ENCODE measurements around the gene RARRES2. TPM values are rescaled to one million over a fixed set of nuclear protein-coding genes. Genes with fewer than 3 reads are reported as not detected.

The RARRES2 gene
- total RNA-seq, 1 donor from 2014 or later = 4.9 TPM

DNA sequence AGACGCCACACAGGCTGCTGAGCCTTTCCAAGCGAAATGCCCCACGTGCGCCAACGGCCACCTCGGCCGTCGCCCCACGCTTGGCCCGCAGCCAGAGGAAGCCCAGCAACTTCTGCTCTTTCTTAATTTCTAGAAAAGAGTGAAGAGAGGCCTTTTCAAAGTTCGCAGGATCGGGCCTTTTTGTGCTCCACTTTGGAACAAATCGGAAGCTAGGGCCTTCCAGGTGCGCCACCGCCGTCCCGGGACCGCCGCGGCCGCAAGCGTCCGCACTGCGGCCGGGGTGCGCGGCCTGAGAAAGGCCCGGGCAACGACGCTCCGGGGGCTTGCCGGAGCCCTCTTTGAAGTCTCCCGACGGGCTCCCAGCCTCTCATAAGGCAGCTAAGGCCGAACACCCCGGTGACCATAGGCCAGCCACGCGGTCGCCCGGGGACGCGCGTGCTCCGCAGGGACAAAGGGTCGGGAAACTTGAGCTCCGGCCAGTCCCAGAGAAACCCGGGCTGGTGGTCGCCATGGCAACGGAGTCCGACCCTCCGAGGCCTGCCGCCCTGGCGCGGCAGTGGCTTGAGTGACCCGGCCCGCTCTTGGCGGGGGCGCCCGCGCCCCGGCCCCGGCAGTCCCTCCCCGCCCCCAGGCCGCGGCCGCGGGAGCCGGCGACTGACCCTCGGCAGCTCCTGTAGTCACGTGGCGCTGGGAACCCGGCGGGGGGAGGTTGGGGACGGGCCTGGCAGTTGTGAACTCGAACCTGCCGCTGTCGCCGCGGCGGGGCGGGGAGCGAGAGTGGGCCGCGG is 26.9 kb upstream of the RARRES2 start, which contains the start of gene REPIN1:
Gene REPIN1, plus strand, starts transcription at position 727 of the 788 bp plus-strand sequence. CDS start 890 bp downstream, outside the sequence.
- Mint-ChIP-seq H3K9me3 (ENCODE audit: unreplicated experiment) (no peaks in the 10 kb centered on the region), H3K27me3 (ENCODE audit: unreplicated experiment) (peaks cover 13% of the 10 kb centered on the region), H3K4me3 (ENCODE audit: unreplicated experiment) (peak within 1 kb of the TSS; percentile 98), H3K36me3 (ENCODE audit: low read depth, unreplicated experiment) (peaks cover 15% of the 10 kb centered on the region), H3K27ac (ENCODE audit: unreplicated experiment) (peak within 1 kb of the TSS; percentile 99), H3K4me1 (ENCODE audit: unreplicated experiment) (peaks cover 43% of the 10 kb centered on the region)
- peak; percentile 88 for DNase-seq (ENCODE audit: low spot score)
- TF ChIP-seq, protein P1, sequence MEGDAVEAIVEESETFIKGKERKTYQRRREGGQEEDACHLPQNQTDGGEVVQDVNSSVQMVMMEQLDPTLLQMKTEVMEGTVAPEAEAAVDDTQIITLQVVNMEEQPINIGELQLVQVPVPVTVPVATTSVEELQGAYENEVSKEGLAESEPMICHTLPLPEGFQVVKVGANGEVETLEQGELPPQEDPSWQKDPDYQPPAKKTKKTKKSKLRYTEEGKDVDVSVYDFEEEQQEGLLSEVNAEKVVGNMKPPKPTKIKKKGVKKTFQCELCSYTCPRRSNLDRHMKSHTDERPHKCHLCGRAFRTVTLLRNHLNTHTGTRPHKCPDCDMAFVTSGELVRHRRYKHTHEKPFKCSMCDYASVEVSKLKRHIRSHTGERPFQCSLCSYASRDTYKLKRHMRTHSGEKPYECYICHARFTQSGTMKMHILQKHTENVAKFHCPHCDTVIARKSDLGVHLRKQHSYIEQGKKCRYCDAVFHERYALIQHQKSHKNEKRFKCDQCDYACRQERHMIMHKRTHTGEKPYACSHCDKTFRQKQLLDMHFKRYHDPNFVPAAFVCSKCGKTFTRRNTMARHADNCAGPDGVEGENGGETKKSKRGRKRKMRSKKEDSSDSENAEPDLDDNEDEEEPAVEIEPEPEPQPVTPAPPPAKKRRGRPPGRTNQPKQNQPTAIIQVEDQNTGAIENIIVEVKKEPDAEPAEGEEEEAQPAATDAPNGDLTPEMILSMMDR (IDR thresholded peaks at IDR 0.05; ENCODE audit: unreplicated experiment) = no peak

DNA sequence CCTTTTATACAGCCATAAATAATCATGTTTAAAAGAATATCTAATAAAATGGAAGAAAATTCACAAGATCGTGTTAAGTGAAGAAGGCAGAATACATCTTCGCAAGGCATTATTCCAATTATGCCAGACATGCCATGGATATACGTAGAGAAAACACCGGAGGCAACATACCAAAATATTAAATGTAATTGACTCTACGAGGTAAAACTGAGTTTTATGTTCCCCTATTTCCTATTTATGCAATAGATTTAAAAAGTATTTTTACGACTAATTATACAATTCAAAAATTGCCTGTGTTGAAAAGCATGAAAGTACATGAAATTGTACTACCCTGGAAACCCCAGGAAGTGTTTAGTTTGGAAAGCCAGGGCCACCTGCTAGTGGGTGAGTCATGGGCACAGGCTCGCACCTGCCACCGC is 26.3 kb upstream of the RARRES2 start:
- Mint-ChIP-seq H3K4me1 (ENCODE audit: unreplicated experiment) (peaks cover 42% of the 10 kb centered on the region), H3K27me3 (ENCODE audit: unreplicated experiment) (peaks cover 12% of the 10 kb centered on the region), H3K27ac (ENCODE audit: unreplicated experiment) (peak overlapping the region; percentile 90), H3K4me3 (ENCODE audit: unreplicated experiment) (peak overlapping the region; percentile 85), H3K36me3 (ENCODE audit: low read depth, unreplicated experiment) (peaks cover 9% of the 10 kb centered on the region), H3K9me3 (ENCODE audit: unreplicated experiment) (no peaks in the 10 kb centered on the region)
- no peak for DNase-seq (ENCODE audit: low spot score)
- TF ChIP-seq, protein P1 (IDR thresholded peaks at IDR 0.05; ENCODE audit: unreplicated experiment) = no peak

DNA sequence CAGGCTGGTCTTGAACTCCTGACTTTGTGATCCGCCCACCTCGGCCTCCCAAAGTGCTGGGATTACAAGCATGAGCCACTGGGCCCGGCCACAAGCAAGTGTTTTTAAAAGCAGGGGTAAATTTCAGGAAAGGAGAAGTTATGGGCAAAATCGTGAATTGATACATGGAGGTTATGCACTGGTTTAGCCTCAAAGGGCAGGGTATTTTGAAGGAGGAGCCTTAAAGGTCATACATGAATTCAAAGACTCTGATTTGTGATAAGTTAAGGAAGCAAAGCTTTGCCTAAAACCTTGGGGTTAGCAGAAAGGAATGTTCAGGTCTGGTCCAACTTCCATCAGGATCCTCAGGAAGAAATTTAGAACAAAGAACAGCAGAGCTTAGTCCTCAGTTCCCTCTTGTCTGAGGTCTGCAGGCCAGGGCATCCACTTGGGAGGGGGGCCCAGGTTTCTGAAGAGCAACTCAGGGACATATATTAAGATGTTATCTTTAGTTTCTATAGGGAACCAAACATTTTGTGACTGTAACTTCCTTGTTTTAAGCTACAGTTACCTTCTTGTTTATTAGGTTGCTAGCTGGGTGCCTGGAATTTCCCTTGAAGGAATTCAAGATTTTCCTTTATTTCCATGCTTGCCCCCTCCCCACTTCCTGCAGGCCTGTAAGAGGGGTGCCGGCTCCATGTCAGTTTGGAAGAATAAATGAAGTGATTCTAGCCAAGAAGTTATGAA is 24.4 kb upstream of the RARRES2 start:
- TF ChIP-seq, protein P1 (IDR thresholded peaks at IDR 0.05; ENCODE audit: unreplicated experiment) = no peak
- Mint-ChIP-seq H3K4me1 (ENCODE audit: unreplicated experiment) (peaks cover 50% of the 10 kb centered on the region), H3K36me3 (ENCODE audit: low read depth, unreplicated experiment) (peaks cover 5% of the 10 kb centered on the region), H3K27me3 (ENCODE audit: unreplicated experiment) (peaks cover 9% of the 10 kb centered on the region), H3K4me3 (ENCODE audit: unreplicated experiment) (no peak overlapping the region), H3K9me3 (ENCODE audit: unreplicated experiment) (no peaks in the 10 kb centered on the region), H3K27ac (ENCODE audit: unreplicated experiment) (peak overlapping the region; percentile 93)
- DNase-seq (ENCODE audit: low spot score) = no peak

DNA sequence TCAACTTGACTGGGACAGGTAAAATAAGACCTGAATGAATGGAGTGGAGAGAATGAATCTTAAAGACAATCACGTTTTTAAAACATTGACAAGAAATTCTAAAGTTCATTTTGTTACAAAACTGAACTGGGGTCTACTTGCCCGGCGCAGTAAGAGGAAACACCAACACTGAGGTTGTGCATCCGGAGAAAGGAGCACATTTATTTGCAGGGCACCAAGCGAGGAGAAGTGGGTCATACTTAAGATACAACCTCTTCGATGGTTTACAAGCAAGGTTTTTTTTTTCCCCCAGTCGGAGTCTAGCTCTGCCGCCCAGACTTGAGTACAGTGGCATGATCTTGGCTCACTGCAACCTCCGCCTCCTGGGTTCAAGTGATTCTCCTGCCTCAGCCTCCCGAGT is 23.8 kb upstream of the RARRES2 start:
- H3K27ac Mint-ChIP-seq (ENCODE audit: unreplicated experiment) = peak overlapping the region; percentile 74
- no peaks in the 10 kb centered on the region for H3K9me3 Mint-ChIP-seq (ENCODE audit: unreplicated experiment)
- H3K27me3 Mint-ChIP-seq (ENCODE audit: unreplicated experiment) = peaks cover 7% of the 10 kb centered on the region
- H3K36me3 Mint-ChIP-seq (ENCODE audit: low read depth, unreplicated experiment) = no peaks in the 10 kb centered on the region
- TF ChIP-seq, protein P1 (IDR thresholded peaks at IDR 0.05; ENCODE audit: unreplicated experiment) = no peak
- peaks cover 43% of the 10 kb centered on the region for H3K4me1 Mint-ChIP-seq (ENCODE audit: unreplicated experiment)
- no peak overlapping the region for H3K4me3 Mint-ChIP-seq (ENCODE audit: unreplicated experiment)
- DNase-seq (ENCODE audit: low spot score) = no peak
